ENCODE data around the gene VIM. TPM values are rescaled to one million over a fixed set of nuclear protein-coding genes. Genes with fewer than 3 reads are reported as not detected.
"Not testable (repeated sequence)": the region's sequence is repeated elsewhere in the genome, so short reads cannot be mapped to it uniquely, and the experiment has no call there.

The VIM gene
- total and polyA plus RNA-seq, 2 experiments from 2014 or later: 131 to 228 TPM

DNA sequence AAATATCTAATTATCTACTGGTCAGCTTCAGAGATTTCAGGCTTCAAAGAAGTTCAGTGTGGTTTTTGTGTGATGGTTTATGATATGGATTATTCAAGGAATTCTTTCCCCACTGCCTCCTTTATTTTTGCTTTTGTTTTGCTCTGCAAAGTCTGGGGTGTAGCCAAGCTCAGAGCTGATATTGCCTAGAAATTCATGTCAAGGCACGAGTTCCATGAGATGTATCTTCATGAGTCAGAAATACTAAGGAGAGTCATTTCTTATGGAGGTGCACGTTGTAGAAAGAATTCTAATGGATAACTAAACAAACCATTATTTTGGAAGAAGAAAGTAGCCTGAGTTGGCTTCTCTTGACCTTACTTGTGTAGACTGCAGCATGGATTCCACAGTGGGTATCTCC is 37.4 kb downstream of the VIM start:
- Mint-ChIP-seq H3K4me1 (no peaks in the 10 kb centered on the region), H3K27ac (no peak overlapping the region), H3K9me3 (peaks cover 63% of the 10 kb centered on the region), H3K4me3 (no peak overlapping the region), H3K36me3 (ENCODE audit: low read depth) (peaks cover 34% of the 10 kb centered on the region; the same call in 2 of the 3 replicates), H3K27me3 (ENCODE audit: insufficient read depth, low read depth, poor library complexity) (peaks cover 2% of the 10 kb centered on the region)
- Histone ChIP-seq H3K79me2 (replicated peaks; ENCODE audit: insufficient read depth) (no peaks in the 10 kb centered on the region), H3K4me2 (no peak overlapping the region), H4K20me1 (replicated peaks; ENCODE audit: insufficient read depth) (no peaks in the 10 kb centered on the region), H3K27me3 (ENCODE audit: insufficient read depth) (no peaks in the 10 kb centered on the region), H3K4me3 (no peak overlapping the region), H3K9me2 (ENCODE audit: insufficient read depth) (peaks cover 4% of the 10 kb centered on the region; the same call in 1 of the 2 replicates), H3K36me3 (ENCODE audit: insufficient read depth) (peaks cover 14% of the 10 kb centered on the region), H3F3A (replicated peaks; ENCODE audit: low read depth) (no peaks in the 10 kb centered on the region), H3K27ac (ENCODE audit: low read depth) (no peak overlapping the region), H2AFZ (no peak overlapping the region), H3K4me1 (ENCODE audit: insufficient read depth) (no peaks in the 10 kb centered on the region)
- ATAC-seq: no peak
- TF ChIP-seq ZNF114 (CRISPR knock-in tag; IDR thresholded peaks at IDR 0.05): no peak
- TF ChIP-seq, protein P1, sequence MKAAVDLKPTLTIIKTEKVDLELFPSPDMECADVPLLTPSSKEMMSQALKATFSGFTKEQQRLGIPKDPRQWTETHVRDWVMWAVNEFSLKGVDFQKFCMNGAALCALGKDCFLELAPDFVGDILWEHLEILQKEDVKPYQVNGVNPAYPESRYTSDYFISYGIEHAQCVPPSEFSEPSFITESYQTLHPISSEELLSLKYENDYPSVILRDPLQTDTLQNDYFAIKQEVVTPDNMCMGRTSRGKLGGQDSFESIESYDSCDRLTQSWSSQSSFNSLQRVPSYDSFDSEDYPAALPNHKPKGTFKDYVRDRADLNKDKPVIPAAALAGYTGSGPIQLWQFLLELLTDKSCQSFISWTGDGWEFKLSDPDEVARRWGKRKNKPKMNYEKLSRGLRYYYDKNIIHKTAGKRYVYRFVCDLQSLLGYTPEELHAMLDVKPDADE (IDR thresholded peaks at IDR 0.05): no peak
- TF ChIP-seq POLR2AphosphoS5 (IDR thresholded peaks at IDR 0.05; ENCODE audit: low read depth): no peak
- TF ChIP-seq EZH2 (IDR thresholded peaks at IDR 0.05; ENCODE audit: low read depth, unreplicated experiment): no peak
- DNase-seq (ENCODE audit: low spot score): no peak

DNA sequence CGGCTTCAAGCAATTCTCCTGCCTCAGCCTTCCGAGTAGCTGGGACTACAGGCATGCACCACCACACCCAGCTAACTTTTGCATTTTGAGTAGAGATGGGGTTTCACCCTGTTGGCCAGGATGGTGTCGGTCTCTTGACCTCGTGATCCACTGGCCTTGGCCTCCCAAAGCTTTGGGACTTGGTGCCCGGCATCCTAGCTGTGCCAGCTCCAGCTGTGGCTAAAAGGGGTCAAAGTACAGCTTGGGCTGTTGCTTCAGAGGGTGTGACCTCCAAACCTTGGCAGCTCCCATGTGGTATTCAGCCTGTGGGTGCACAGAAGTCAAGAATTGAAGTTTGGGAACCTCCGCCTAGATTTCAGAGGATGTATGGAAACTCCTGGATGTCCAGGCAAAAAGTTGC is 38.5 kb downstream of the VIM start:
- not testable (repeated sequence) for H3K9me2 ChIP-seq (ENCODE audit: insufficient read depth); H3K4me3 Mint-ChIP-seq; H3K27ac Mint-ChIP-seq; H3K27me3 ChIP-seq (ENCODE audit: insufficient read depth); ATAC-seq; H4K20me1 ChIP-seq (replicated peaks; ENCODE audit: insufficient read depth); H3K27me3 Mint-ChIP-seq (ENCODE audit: insufficient read depth, low read depth, poor library complexity); H3K4me1 ChIP-seq (ENCODE audit: insufficient read depth); H3K4me2 ChIP-seq; DNase-seq (ENCODE audit: low spot score); H3K4me3 ChIP-seq; H2AFZ ChIP-seq; H3K4me1 Mint-ChIP-seq; H3F3A ChIP-seq (replicated peaks; ENCODE audit: low read depth); H3K79me2 ChIP-seq (replicated peaks; ENCODE audit: insufficient read depth); H3K27ac ChIP-seq (ENCODE audit: low read depth)
- Mint-ChIP-seq H3K36me3 (ENCODE audit: low read depth) (peaks cover 34% of the 10 kb centered on the region; the same call in 2 of the 3 replicates), H3K9me3 (peaks cover 53% of the 10 kb centered on the region)
- peaks cover 12% of the 10 kb centered on the region for H3K36me3 ChIP-seq (ENCODE audit: insufficient read depth)

DNA sequence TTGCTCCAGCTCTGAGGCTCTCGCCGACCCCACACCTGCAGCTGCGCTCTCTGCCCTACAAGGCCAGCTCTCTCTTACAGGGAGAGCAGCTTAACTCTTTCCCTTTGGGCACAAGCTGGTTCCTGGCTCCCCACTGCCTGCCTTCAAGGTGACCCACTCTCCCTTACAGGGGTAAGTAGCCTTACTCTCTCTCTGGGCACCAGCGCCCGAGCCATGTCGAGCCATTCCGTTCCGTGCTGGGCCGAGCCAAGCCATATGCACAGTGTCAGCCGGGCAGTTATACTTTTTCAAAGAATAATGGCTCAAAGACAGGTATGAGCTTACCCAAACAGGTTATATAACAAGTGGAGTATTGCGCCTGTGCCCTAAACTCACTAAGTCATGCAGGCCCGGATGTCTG is 44.6 kb downstream of the VIM start:
- peaks cover 13% of the 10 kb centered on the region for H3K36me3 Mint-ChIP-seq (ENCODE audit: low read depth)
- Histone ChIP-seq H3K4me3 (no peak overlapping the region), H3K36me3 (ENCODE audit: insufficient read depth) (no peaks in the 10 kb centered on the region), H3K4me2 (no peak overlapping the region), H3K27ac (ENCODE audit: low read depth) (no peak overlapping the region), H3K79me2 (replicated peaks; ENCODE audit: insufficient read depth) (no peaks in the 10 kb centered on the region), H4K20me1 (replicated peaks; ENCODE audit: insufficient read depth) (no peaks in the 10 kb centered on the region), H3K27me3 (ENCODE audit: insufficient read depth) (no peaks in the 10 kb centered on the region), H2AFZ (peak overlapping the region; percentile 88; the same call in 1 of the 2 replicates), H3F3A (replicated peaks; ENCODE audit: low read depth) (no peaks in the 10 kb centered on the region), H3K4me1 (ENCODE audit: insufficient read depth) (no peaks in the 10 kb centered on the region), H3K9me2 (ENCODE audit: insufficient read depth) (peaks cover 4% of the 10 kb centered on the region; the same call in 1 of the 2 replicates)
- H3K27me3 Mint-ChIP-seq (ENCODE audit: insufficient read depth, low read depth, poor library complexity): peaks cover 5% of the 10 kb centered on the region
- H3K9me3 Mint-ChIP-seq: peaks cover 25% of the 10 kb centered on the region
- H3K4me3 Mint-ChIP-seq: no peak overlapping the region
- TF ChIP-seq EZH2phosphoT487 (IDR thresholded peaks at IDR 0.05; ENCODE audit: unreplicated experiment): no peak
- TF ChIP-seq, protein P1 (IDR thresholded peaks at IDR 0.05): no peak
- TF ChIP-seq, protein P2, sequence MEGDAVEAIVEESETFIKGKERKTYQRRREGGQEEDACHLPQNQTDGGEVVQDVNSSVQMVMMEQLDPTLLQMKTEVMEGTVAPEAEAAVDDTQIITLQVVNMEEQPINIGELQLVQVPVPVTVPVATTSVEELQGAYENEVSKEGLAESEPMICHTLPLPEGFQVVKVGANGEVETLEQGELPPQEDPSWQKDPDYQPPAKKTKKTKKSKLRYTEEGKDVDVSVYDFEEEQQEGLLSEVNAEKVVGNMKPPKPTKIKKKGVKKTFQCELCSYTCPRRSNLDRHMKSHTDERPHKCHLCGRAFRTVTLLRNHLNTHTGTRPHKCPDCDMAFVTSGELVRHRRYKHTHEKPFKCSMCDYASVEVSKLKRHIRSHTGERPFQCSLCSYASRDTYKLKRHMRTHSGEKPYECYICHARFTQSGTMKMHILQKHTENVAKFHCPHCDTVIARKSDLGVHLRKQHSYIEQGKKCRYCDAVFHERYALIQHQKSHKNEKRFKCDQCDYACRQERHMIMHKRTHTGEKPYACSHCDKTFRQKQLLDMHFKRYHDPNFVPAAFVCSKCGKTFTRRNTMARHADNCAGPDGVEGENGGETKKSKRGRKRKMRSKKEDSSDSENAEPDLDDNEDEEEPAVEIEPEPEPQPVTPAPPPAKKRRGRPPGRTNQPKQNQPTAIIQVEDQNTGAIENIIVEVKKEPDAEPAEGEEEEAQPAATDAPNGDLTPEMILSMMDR (conservative IDR thresholded peaks at IDR 0.05; ENCODE audit: low read depth in 2 of 2): no peak
- TF ChIP-seq, protein P3, sequence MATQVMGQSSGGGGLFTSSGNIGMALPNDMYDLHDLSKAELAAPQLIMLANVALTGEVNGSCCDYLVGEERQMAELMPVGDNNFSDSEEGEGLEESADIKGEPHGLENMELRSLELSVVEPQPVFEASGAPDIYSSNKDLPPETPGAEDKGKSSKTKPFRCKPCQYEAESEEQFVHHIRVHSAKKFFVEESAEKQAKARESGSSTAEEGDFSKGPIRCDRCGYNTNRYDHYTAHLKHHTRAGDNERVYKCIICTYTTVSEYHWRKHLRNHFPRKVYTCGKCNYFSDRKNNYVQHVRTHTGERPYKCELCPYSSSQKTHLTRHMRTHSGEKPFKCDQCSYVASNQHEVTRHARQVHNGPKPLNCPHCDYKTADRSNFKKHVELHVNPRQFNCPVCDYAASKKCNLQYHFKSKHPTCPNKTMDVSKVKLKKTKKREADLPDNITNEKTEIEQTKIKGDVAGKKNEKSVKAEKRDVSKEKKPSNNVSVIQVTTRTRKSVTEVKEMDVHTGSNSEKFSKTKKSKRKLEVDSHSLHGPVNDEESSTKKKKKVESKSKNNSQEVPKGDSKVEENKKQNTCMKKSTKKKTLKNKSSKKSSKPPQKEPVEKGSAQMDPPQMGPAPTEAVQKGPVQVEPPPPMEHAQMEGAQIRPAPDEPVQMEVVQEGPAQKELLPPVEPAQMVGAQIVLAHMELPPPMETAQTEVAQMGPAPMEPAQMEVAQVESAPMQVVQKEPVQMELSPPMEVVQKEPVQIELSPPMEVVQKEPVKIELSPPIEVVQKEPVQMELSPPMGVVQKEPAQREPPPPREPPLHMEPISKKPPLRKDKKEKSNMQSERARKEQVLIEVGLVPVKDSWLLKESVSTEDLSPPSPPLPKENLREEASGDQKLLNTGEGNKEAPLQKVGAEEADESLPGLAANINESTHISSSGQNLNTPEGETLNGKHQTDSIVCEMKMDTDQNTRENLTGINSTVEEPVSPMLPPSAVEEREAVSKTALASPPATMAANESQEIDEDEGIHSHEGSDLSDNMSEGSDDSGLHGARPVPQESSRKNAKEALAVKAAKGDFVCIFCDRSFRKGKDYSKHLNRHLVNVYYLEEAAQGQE (IDR thresholded peaks at IDR 0.05; ENCODE audit: unreplicated experiment): no peak
- no peak for TF ChIP-seq STAT1 (IDR thresholded peaks at IDR 0.05; ENCODE audit: unreplicated experiment)
- no peak for TF ChIP-seq ZNF114 (CRISPR knock-in tag; IDR thresholded peaks at IDR 0.05)
- no peak for TF ChIP-seq CREB1 (CRISPR knock-in tag; IDR thresholded peaks at IDR 0.05; ENCODE audit: low read depth)
- no peak for TF ChIP-seq EZH2 (IDR thresholded peaks at IDR 0.05; ENCODE audit: low read depth, unreplicated experiment)
- H3K4me1 Mint-ChIP-seq: no peaks in the 10 kb centered on the region
- DNase-seq (ENCODE audit: low spot score) (no peak), ATAC-seq (no peak; the same call in 2 of the 3 replicates)
- H3K27ac Mint-ChIP-seq: no peak overlapping the region
